GM13977 (cell line): Measurements from ENCODE around the gene TFPI.

Experiments used
- DNase-seq: peaks from one replicate; pipeline ENCODE4 v3.0.0; 2012; ENCODE audit warnings: low spot score
- in situ Hi-C: fragments of 300-500 bp; cut with MboI; formaldehyde crosslinking; loops from one replicate; pipeline ENCODE4 v1.12.0; 2022; ENCODE audit warnings: low sequenced_read_pairs, low pct_unique_long_range_greater_than_20kb, mixed read lengths, inconsistent platforms; ENCODE audit not compliant: unreplicated experiment
- TF ChIP-seq, protein P1 (sequence below): IDR thresholded peaks from 2 replicates; pipeline ENCODE4 v1.5.1; 2012; ENCODE audit warnings: mild to moderate bottlenecking, control low read depth; ENCODE audit not compliant: insufficient read depth; ENCODE audit errors: extremely low read depth, missing control alignments

Gene TFPI

DNA sequence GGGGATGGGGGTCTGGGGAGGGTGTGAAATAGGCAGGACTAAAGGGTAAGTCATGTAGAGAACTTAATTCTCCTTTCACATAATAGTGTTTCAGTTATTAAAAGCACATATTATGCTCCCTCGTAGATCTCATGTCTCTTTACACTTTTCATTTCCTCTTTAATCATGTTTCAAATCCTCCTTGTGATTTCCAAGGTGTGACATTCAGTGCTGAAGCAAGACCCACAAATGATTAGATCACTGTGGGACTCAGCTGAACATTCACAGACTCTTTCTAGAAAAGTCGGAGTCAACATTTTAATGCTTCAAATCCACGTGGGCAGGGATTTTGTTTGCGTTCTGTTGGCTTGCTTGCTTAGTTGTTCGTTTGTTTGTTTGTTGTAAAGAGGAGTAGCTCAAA lies 71.4 kb downstream of the TFPI start:
- TF ChIP-seq, protein P1, sequence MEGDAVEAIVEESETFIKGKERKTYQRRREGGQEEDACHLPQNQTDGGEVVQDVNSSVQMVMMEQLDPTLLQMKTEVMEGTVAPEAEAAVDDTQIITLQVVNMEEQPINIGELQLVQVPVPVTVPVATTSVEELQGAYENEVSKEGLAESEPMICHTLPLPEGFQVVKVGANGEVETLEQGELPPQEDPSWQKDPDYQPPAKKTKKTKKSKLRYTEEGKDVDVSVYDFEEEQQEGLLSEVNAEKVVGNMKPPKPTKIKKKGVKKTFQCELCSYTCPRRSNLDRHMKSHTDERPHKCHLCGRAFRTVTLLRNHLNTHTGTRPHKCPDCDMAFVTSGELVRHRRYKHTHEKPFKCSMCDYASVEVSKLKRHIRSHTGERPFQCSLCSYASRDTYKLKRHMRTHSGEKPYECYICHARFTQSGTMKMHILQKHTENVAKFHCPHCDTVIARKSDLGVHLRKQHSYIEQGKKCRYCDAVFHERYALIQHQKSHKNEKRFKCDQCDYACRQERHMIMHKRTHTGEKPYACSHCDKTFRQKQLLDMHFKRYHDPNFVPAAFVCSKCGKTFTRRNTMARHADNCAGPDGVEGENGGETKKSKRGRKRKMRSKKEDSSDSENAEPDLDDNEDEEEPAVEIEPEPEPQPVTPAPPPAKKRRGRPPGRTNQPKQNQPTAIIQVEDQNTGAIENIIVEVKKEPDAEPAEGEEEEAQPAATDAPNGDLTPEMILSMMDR = no peak
- no peak for DNase-seq
- in situ Hi-C loops = no loop called here

GRCh38 chr2:187481543-187481942 lies 72.7 kb downstream of the TFPI start:
- in situ Hi-C loops = no loop called here
- no peak for DNase-seq
- TF ChIP-seq, protein P1 = no peak

GRCh38 chr2:187478719-187479118 lies 75.5 kb downstream of the TFPI start:
- in situ Hi-C loops = no loop called here
- TF ChIP-seq, protein P1 = no peak
- DNase-seq = no peak

GRCh38 chr2:187477051-187477450 lies 77.2 kb downstream of the TFPI start:
- no peak for DNase-seq
- in situ Hi-C loops = no loop called here
- TF ChIP-seq, protein P1 = no peak

GRCh38 chr2:187475499-187476248 lies 78.6 kb downstream of the TFPI start:
- no peak for DNase-seq
- TF ChIP-seq, protein P1 = no peak
- in situ Hi-C loops = no loop called here

DNA sequence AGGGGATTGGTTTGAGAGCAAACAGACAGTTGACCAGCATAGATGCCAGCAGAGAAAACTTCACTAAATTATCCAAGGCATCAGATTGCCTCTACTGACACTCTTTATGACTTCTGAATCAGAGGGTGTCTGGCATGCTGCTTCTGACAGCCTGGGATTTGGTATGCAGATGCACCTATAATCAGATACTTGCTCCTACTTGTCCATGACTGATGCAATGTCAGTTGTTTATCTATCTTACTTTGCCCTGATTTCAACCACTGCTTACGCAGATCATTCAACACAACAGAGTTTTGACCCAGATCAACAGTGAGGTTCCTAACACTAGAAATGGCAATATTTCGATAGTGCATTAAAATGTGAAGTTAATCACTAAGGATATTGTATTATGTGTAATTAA lies 83.5 kb downstream of the TFPI start:
- TF ChIP-seq, protein P1 = no peak
- DNase-seq = no peak
- in situ Hi-C loops = loop anchor here (25.0 kb wide), 1 partner anchor 608 kb away; no protein-coding TSS in a partner anchor
